Endothelial cell of umbilical vein (primary cell): Measurements from ENCODE around the gene PRXL2A. TPM values are rescaled to one million over a fixed set of nuclear protein-coding genes. Genes with fewer than 3 reads are reported as not detected.

ENCODE experiments used
- BruUV-seq: library from RNA; stranded (reverse); fragments of 400-500 nt; replicated peaks from 2 replicates; lab custom pipeline; 2021; lab: Mats Ljungman, UMichigan
- CTCF ChIA-PET: fragments of 300-600, 350-600 bp; sonication (Branson Sonifier 250); formaldehyde crosslinking; loops from one replicate; lab custom pipeline; 2021; ENCODE audit warnings: antibody characterized with exemption, inconsistent platforms; lab: Charles Lee
- POLR2A ChIA-PET: fragments of 300-600, 350-600 bp; sonication (Branson Sonifier 250); formaldehyde crosslinking; loops from one replicate; lab custom pipeline; 2021; ENCODE audit warnings: antibody characterized with exemption, inconsistent platforms; lab: Charles Lee
- DNase-seq: peaks from one replicate; pipeline ENCODE4 v3.0.0-alpha.2; 2011; ENCODE audit warnings: low read depth, low spot score
- FAIRE-seq: peaks from 2 replicates; lab custom pipeline; 2011; peaks lifted over from hg19 to GRCh38; lab: Jason Lieb, UNC
- H2AFZ ChIP-seq: 2 replicates; pipeline ENCODE4 v1.6.0; 2012; ENCODE audit warnings: low read depth, low read length, control low read depth, inconsistent platforms
- H3K27ac ChIP-seq: 2 replicates; pipeline ENCODE4 v1.5.1; 2011; ENCODE audit warnings: low read depth, mild to moderate bottlenecking, control low read depth, low read length, moderate library complexity; ENCODE audit not compliant: insufficient read depth
- H3K27me3 ChIP-seq, 2 experiments: 2 replicates each; pipeline versions ENCODE4 v1.6.0 to v1.6.1; 2011; ENCODE audit warnings: low read length in 2 of 2, mixed read lengths in 1 of 2; ENCODE audit not compliant: control insufficient read depth in 2 of 2, insufficient read depth in 2 of 2
- H3K36me3 ChIP-seq, 2 experiments: 2 replicates in 1 of 2; 3 replicates in 1 of 2; pipeline ENCODE4 v1.5.1; 2011; ENCODE audit warnings: low read length in 2 of 2, mild to moderate bottlenecking in 1 of 2, moderate library complexity in 1 of 2; ENCODE audit not compliant: control insufficient read depth in 2 of 2, insufficient read depth in 2 of 2; ENCODE audit errors: extremely low read depth in 1 of 2
- H3K4me1 ChIP-seq: 3 replicates; pipeline ENCODE4 v1.5.1; 2011; ENCODE audit warnings: mild to moderate bottlenecking, low read length; ENCODE audit not compliant: control insufficient read depth, insufficient read depth; ENCODE audit errors: extremely low read depth
- H3K4me2 ChIP-seq: 2 replicates; pipeline ENCODE4 v1.6.1; 2011; ENCODE audit warnings: low read length, control low read depth, mixed read lengths; ENCODE audit not compliant: insufficient read depth
- H3K4me3 ChIP-seq, 3 experiments: fragments of 200-600 bp in 1 of 3; sonication (generic), shearing (Covaris generic) in 1 of 3; replicated peaks in 1 of 3; 2 replicates each; pipeline ENCODE4 v1.5.1; 2011 to 2016; ENCODE audit warnings: control low read depth in 3 of 3, low read length in 3 of 3, mild to moderate bottlenecking in 2 of 3, inconsistent platforms in 1 of 3, low read depth in 1 of 3, moderate library complexity in 1 of 3; ENCODE audit not compliant: insufficient read depth in 1 of 3
- H3K79me2 ChIP-seq: 2 replicates; pipeline ENCODE4 v1.6.0; 2012; ENCODE audit warnings: low read length, inconsistent platforms; ENCODE audit not compliant: control insufficient read depth, insufficient read depth
- H3K9ac ChIP-seq: replicated peaks from 2 replicates; pipeline ENCODE3; 2011; ENCODE audit warnings: low read length, control low read depth; ENCODE audit not compliant: insufficient read depth; ENCODE audit errors: extremely low read depth
- H3K9me1 ChIP-seq: replicated peaks from 3 replicates; pipeline ENCODE4 v1.6.0; 2011; ENCODE audit warnings: mild to moderate bottlenecking, low read length; ENCODE audit not compliant: control insufficient read depth, insufficient read depth; ENCODE audit errors: extremely low read depth
- H3K9me3 ChIP-seq: replicated peaks from 2 replicates; pipeline ENCODE4 v1.5.1; 2012; ENCODE audit warnings: low read length, inconsistent platforms; ENCODE audit not compliant: control insufficient read depth, insufficient read depth
- H4K20me1 ChIP-seq: replicated peaks from 2 replicates; pipeline ENCODE3; 2011; ENCODE audit warnings: mild to moderate bottlenecking, low read length; ENCODE audit not compliant: control insufficient read depth, insufficient read depth; ENCODE audit errors: extremely low read depth
- EZH2 ChIP-seq: IDR thresholded peaks from 2 replicates; pipeline ENCODE4 v1.6.1; 2012; ENCODE audit warnings: borderline replicate concordance, low read depth, mild to moderate bottlenecking, moderate library complexity, low read length, inconsistent platforms; ENCODE audit not compliant: severe bottlenecking
- FOS ChIP-seq: IDR thresholded peaks from 2 replicates; pipeline ENCODE4 v1.6.1; 2011; ENCODE audit warnings: mild to moderate bottlenecking, low read length, moderate library complexity, borderline replicate concordance; ENCODE audit not compliant: insufficient read depth
- GATA2 ChIP-seq: IDR thresholded peaks from 2 replicates; pipeline ENCODE4 v1.7.0; 2011; ENCODE audit warnings: low read depth, mild to moderate bottlenecking, moderate library complexity, mixed read lengths, low read length; ENCODE audit not compliant: insufficient read length, insufficient read depth
- JUN ChIP-seq: IDR thresholded peaks from 2 replicates; pipeline ENCODE4 v1.6.1; 2011; ENCODE audit warnings: borderline replicate concordance, low read depth; ENCODE audit not compliant: insufficient read length, insufficient read depth
- MYC ChIP-seq: IDR thresholded peaks from one replicate; pipeline ENCODE4 v1.6.1; 2011; ENCODE audit warnings: mild to moderate bottlenecking, low read depth, low read length
- POLR2A ChIP-seq: IDR thresholded peaks from 2 replicates; pipeline ENCODE4 v1.6.1; 2012; ENCODE audit warnings: low read depth, mild to moderate bottlenecking, control low read depth, low read length
- POLR2AphosphoS5 ChIP-seq: IDR thresholded peaks from 2 replicates; pipeline ENCODE4 v1.6.1; 2012; ENCODE audit warnings: low read depth, mild to moderate bottlenecking, control low read depth, low read length, moderate library complexity; ENCODE audit not compliant: insufficient read depth
- dilution Hi-C: fragments of 300-500 bp; cut with MboI; formaldehyde crosslinking; loops from one replicate; pipeline ENCODE4 v1.15.0; 2019; ENCODE audit warnings: low sequenced_read_pairs; ENCODE audit not compliant: extremely low pct_ligation_motif_present
- intact Hi-C: fragments of 100-400 bp; cut with micrococcal nuclease; formaldehyde crosslinking; loops from one replicate; pipeline ENCODE4 v1.10.0; 2022
- polyA plus RNA-seq, 4 experiments: library from polyadenylated mRNA; depleted of rRNA in 3 of 4; stranded (reverse) in 3 of 4; unstranded in 1 of 4; fragments of >200 nt; gene quantifications; 2 replicates each; pipeline versions ENCODE4 v1.2.1 to v1.2.3, GENCODE V29; 2011 to 2012; ENCODE audit warnings: missing spikeins in 1 of 4
- total RNA-seq: library from RNA; stranded (reverse); gene quantifications from 2 replicates; pipeline ENCODE4 v1.2.3, GENCODE V29; 2021
- TF ChIP-seq, protein P1 (sequence below): IDR thresholded peaks from 2 replicates; pipeline ENCODE4 v1.6.1; 2011; ENCODE audit not compliant: insufficient read depth, insufficient read length
- TF ChIP-seq, protein P2 (sequence below), 2 donors: IDR thresholded peaks; 1 replicate in 1 of 2; 2 replicates in 1 of 2; pipeline ENCODE4 v1.5.1; 2011; ENCODE audit warnings: low read length in 2 of 2, mild to moderate bottlenecking in 2 of 2, moderate library complexity in 2 of 2, control low read depth in 1 of 2, inconsistent platforms in 1 of 2, low read depth in 1 of 2; ENCODE audit not compliant: insufficient read depth in 1 of 2; ENCODE audit errors: extremely low read depth in 1 of 2

Gene PRXL2A
- total and polyA plus RNA-seq, 2 donors (not counting 3 experiments of a cell fraction or from before 2014, with no cell fraction given): 113 to 321 TPM

DNA sequence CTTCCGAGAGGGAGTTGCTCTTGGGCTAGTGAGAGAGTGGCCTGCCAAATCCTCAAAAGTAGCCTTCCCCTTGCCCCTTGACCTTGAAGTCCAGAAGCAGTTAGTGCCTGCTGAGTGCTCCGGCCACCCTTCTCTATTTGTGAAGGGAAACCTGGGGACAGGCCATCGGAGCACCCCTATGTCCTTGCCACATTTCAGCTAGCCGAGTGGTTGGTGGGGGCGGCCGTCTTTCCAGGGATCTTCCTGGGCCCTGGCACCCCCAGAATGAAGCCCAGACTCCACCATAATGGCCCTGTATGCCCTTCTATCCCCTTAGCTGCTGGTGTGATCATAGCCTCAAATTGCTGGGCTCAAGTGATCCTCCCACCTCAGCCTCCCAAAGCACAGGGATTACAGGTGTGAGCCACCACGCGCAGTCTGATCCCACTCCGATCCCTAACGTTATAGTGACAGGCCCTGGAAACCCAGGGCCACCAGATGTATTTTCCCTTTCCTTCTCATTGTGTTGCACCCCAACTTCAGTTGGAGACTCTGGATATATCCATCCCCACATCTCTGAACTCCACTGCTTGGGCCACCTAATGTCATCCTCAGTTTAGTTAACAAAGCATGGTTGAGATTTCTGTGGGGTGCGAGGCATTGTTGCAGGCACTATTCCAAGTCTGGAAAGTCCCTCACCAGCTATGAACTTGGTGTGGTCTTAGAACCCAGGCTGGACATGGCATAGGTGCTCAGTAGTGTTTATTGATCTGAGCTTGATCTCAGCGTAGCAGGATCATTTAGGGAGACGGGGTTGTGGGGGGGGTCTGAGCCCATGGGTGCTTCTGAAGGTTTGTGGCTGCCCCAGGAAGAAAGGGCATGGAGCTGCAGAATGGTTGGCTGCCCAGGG lies 47.4 kb downstream of the PRXL2A start:
- peaks cover 58% of the 10 kb centered on the region for H3K4me1 ChIP-seq
- FAIRE-seq: no peak
- no peaks in the 10 kb centered on the region for H3K9me3 ChIP-seq
- peaks cover 2% of the 10 kb centered on the region for H4K20me1 ChIP-seq
- no peak overlapping the region for H2AFZ ChIP-seq
- no peaks in the 10 kb centered on the region for H3K9me1 ChIP-seq
- H3K36me3 ChIP-seq: peaks cover 4 to 6% of the 10 kb centered on the region in 2 experiments
- ChIA-PET POLR2A (interaction anchor here (1.2 kb wide), 1 partner anchor 11 kb away, joined by 5 read pairs; no protein-coding TSS in a partner anchor), CTCF (interaction anchor here (1.1 to 37.4 kb wide), 4 partner anchors 11 to 50 kb away, joined by 3 to 1118 read pairs (median 12); no protein-coding TSS in a partner anchor)
- TSS peak; percentile 29 for BruUV-seq
- peak overlapping the region; percentile 91 for H3K4me2 ChIP-seq
- H3K79me2 ChIP-seq: peaks cover 71% of the 10 kb centered on the region
- H3K9ac ChIP-seq: peak overlapping the region; percentile 96
- H3K27me3 ChIP-seq: no peaks in the 10 kb centered on the region
- H3K27ac ChIP-seq: peak overlapping the region; percentile 86
- dilution Hi-C loops (no loop called here), intact Hi-C loops (loop anchor here (1.0 to 2.0 kb wide), 2 partner anchors 13 to 50 kb away; no protein-coding TSS in a partner anchor)
- DNase-seq: peak; percentile 36
- no peak for TF ChIP-seq JUN
- H3K4me3 ChIP-seq: peak overlapping the region; percentile 80 to 87 (median 83)

DNA sequence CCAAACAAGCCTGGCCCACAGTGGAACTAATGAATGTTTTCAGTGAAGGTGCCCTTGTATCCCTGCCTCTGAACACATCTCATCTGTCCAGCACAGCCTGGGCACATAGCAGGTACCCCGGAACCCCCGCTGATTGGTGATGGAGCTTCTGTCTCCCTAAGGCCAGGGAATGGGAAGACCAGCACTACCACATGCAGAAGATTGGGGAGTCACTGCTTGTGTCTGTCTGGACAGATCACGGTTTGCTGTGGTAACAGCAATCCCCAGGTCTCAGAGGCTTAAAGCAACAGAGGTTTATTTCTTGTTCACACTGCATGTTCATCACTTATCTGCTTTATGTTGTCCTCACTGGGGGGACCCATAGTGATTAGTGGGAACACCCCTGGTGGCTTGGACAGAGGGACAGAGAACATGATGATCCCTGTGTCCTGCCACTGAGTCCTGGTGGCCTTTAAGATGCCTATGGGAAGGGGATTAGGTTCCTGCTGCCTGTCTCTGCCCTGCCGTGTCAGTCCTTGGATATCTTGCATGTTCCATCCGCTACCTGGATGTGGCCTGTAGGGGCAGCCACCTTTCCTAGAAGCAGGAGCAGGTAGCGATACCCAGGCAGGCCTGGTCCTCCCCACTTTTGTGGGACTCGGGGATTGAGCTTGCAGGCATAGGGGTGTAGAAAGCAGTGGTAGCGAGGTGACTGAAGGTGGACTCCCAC lies 49.4 kb downstream of the PRXL2A start:
- Histone ChIP-seq H3K4me3 (no peak overlapping the region), H3K36me3 (peaks cover 4 to 6% of the 10 kb centered on the region in 2 experiments), H3K4me2 (peak overlapping the region; percentile 53), H3K9me3 (no peaks in the 10 kb centered on the region), H3K79me2 (peaks cover 90% of the 10 kb centered on the region), H3K27me3 (no peaks in the 10 kb centered on the region), H3K4me1 (peaks cover 76% of the 10 kb centered on the region), H2AFZ (no peak overlapping the region), H3K27ac (no peak overlapping the region), H3K9ac (no peak overlapping the region), H4K20me1 (peaks cover 4% of the 10 kb centered on the region), H3K9me1 (no peaks in the 10 kb centered on the region)
- no peak for TF ChIP-seq GATA2
- TF ChIP-seq FOS: no peak
- TF ChIP-seq, protein P1, sequence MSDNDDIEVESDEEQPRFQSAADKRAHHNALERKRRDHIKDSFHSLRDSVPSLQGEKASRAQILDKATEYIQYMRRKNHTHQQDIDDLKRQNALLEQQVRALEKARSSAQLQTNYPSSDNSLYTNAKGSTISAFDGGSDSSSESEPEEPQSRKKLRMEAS: no peak
- TF ChIP-seq MYC: no peak
- TF ChIP-seq, protein P2, sequence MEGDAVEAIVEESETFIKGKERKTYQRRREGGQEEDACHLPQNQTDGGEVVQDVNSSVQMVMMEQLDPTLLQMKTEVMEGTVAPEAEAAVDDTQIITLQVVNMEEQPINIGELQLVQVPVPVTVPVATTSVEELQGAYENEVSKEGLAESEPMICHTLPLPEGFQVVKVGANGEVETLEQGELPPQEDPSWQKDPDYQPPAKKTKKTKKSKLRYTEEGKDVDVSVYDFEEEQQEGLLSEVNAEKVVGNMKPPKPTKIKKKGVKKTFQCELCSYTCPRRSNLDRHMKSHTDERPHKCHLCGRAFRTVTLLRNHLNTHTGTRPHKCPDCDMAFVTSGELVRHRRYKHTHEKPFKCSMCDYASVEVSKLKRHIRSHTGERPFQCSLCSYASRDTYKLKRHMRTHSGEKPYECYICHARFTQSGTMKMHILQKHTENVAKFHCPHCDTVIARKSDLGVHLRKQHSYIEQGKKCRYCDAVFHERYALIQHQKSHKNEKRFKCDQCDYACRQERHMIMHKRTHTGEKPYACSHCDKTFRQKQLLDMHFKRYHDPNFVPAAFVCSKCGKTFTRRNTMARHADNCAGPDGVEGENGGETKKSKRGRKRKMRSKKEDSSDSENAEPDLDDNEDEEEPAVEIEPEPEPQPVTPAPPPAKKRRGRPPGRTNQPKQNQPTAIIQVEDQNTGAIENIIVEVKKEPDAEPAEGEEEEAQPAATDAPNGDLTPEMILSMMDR (IDR thresholded peaks at IDR 0.05; ENCODE audit: extremely low read depth in 1 of 2, insufficient read depth in 1 of 2, low read depth in 1 of 2, low read length in 2 of 2): no peak
- no peak for TF ChIP-seq POLR2A
- no peak for TF ChIP-seq JUN
- TF ChIP-seq POLR2AphosphoS5: no peak
- TF ChIP-seq EZH2: no peak
- BruUV-seq: no TSS peak
- dilution Hi-C loops (no loop called here), intact Hi-C loops (no loop called here)
- POLR2A ChIA-PET: no interaction called here
- FAIRE-seq: peak; percentile 8
- DNase-seq: no peak
- CTCF ChIA-PET: interaction anchor here (0.9 to 37.4 kb wide), 3 partner anchors 8 to 48 kb away, joined by 4 to 1118 read pairs (median 17); no protein-coding TSS in a partner anchor
